GM21737 (cell line): Measurements from ENCODE around the gene DPYSL3.

Source experiments
- ATAC-seq: cut with Tn5 transposase; IDR thresholded peaks from one replicate; pipeline ENCODE4 v1.9.1; 2021; ENCODE audit warnings: mild to moderate bottlenecking, moderate library complexity; ENCODE audit not compliant: unreplicated experiment

Gene DPYSL3

DNA sequence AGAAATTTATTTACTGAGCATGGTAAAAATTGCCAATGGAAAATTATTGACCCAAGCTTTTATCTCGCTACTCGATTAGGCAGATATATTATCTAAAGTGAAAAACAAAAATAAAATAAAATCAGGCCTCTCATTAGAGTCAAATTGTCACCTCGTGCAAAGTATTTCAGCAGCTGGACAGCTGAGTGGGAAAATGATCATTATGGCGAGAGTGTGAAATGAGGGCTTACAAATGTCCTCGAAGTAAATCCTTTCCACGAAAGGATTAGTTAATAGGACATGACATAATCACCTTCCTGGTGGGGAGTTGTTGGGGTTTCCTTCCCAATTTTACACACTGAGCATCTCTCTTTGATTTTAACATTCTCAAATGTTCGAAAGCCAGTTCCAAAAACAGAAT, 5.4 kb upstream of the DPYSL3 start:
- no peak for ATAC-seq

DNA sequence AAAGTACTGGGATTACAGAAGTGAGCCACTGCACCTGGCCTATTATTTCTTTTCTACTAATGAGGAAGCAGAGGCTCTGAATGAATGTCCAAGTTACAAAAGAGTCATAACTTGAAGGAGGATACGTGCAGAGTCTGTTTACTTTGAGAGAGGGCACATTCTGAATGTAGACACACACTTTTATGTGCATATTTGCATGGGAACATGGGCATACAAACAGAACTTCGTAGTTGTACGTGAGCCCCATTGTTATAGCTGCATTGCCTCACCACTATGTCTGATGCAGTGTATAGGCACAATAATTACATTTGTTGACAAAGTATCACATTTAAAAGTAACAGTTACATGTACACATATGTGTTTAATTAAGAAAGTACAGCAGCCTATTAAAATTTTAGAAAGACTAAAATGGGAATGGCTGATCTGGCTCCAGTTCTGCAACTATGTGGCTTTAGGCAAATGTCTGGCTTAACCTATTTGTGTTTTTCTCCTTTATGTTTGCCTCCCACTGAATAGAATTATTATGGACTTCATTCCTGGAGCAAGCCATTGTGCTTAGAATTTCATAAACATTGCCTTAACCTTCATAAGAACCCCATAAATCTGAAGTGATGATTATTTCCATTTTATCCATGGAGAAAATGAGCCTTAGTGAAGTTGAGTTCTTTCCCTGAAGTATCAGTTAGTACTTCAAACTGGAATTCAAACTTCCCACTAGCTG, 3.0 kb upstream of the DPYSL3 start:
- ATAC-seq = no peak

DNA sequence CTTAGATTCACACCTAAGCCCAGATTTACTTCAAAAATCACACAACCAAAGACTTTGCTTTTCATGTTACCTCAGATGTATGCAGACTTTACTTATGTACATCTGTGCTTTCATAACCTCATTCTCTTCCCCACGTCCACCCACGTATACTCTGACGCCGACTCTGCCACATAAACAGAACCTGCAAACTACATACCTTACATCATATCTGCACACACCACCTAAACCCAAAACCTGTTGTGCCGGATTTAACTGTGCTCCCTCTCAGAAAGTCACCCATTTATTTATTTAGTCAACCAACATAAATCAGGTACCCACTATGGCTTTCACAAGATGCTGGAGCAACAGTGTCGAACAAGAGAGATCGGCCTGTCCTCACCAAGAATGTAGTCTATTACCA, 1.0 kb upstream of the DPYSL3 start:
- ATAC-seq = no peak

DNA sequence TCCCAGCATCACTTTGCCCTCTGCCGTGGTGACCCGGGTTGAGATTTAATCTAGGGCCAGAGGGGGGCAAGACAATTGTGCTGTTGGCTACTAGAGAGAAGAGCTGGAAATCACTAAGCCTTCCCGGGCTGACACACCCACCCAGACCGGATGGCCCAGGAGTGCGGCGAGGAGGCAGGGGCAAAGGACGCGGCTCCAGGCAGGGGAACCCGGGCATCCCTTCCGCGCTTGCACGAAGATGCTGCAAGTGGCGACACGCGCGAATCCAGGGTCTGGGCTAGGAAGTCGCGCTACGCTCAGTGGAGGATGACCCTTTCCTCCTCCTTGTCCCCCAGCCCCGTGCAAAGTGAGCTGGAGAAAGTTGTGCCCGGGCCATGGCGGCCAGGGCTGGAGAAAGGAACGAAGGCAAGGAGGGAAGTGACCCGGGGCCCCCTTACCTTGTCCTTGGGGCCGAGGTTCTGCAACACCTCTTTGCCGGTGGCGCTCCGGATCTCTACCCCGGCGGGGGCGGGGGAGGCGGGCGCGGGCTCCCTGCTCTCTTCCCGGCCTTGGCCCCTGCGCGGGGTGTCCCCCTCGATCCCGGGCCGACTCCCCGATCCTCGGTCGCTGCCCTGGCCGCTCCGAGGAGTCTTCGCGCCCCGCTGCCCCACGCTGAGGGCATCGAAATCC, 693 bp downstream of the DPYSL3 start:
- ATAC-seq = no peak

DNA sequence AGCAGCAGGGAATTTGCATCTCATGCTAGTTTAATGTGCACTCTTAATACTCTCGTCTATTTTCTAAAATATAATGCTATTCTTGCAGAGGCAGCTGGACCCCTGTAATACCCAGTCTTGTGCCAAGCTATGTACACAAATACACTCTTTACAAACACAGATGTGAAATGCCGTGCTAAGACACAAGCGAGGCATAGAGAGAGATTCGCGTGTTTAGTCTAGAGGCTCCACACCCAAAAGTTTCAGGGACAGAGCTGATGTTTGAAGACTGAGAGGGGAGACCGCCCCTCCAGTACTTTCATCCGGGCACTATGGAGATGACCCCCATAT, 1.2 kb downstream of the DPYSL3 start:
- ATAC-seq = no peak

DNA sequence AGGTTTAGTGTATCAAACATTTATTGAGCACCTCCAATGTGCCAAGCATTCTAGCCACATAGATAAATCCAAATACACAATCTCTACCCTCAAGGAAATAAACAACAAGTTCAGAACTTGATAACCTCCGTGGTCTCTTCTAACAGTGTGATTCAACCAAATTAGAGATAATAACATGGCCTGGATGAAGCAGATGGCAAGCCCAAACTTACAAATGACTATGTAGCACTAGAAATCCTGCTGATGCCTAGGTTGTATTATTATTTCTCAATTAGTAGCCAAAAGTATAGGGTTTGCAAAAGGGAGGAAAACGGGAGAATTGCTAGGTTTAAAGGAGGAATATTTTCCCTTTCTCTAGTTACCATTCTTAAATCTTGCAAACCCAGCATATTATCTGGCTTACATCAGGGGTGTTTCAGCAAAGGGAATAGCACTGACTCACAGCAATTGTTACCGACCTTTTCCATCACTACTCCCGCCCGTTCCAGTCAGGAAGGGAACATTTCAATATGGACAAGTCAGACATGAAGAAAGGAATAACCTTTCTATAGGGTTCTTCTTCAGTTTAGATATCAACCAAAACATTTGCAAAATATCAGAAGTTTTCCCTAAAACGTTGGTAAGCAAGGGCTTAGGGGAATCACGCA, 2.3 kb downstream of the DPYSL3 start:
- ATAC-seq = no peak

DNA sequence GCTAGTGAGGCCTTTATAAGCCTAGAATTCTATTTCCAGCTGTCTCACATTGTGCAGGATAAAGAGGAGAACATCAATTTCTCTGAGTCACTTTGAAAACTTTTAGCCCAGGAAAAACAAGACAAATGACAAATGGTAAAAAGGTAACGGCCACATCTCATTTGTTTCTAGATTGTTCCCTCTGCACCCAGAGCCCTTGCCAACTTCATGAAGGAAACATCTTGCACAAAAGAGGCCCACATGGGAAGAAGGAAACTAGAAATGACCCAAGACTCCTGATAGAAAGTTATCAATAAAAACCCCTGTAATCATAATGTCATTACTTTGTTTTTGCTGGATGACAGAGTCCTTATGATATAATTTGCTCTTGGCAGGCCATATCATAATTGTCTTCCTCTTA, 5.3 kb downstream of the DPYSL3 start:
- no peak for ATAC-seq

DNA sequence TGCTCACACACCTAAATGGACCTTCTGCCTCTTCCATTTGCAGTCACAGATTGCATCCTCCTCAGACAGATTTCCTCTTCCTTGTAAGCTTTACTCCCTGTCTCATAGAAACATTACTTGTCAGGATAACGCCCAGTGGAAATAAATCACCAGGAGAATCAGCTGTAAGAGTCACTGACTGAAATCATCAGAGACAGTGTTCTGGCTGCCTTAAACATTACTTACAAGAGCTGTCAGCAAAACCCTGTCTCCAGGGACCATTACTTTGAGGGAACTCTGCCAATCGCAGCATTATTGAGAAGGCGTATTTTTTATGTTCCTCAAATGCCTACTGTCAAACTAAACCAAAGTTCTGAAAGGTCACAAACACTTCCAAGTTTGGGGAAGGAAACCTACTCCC, 5.9 kb downstream of the DPYSL3 start:
- no peak for ATAC-seq

DNA sequence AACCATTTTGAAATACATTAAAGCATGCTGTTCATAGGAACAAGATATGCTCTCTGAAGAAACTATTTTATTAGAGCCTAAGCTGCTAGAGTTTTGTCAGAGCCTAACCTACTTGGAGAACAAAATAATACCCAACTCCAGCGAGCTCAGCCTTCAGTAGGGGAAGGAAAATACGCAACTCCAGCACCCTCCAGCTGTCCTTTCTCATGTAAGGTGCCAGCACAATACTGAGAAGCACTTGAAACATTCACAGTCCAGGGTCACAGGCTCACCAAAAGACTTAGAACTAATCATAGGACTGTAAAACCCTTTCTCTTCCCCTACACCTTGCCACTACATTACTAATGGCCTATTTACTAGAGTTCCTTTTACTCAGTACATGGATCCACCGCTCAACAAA, 18.9 kb downstream of the DPYSL3 start:
- no peak for ATAC-seq

DNA sequence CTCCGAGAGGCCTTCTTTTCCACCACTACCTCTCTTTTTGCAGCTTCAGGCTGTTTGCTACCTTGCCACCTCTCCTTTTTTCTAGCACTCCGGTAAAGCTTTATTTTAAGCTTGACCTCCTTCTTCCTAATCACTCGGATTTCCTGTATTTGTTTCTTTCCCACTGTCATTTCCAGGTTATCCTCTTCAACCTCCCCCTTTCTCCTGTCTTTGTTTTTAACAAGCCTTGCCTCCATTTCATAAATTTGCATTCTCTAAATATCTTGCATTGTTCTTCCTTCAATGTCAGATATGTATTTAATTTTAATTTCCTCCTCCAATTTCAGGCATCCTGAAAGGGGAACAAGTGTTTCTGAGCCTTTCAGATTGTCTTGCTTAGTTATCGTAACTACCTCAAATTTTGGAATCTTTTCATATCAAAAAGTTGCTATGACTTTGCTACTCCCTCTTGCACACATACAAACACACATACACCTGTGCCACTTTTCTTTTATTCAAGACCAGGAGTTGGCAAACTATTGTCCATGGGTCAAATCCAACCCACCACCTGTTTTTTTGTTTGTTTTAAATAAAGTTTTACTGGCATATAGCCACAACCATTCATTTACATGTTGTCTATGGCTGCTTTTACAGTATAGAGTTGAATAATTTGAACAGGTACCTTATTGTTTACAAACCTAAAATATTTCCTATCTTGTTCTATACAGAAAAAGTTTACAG, 22.7 kb downstream of the DPYSL3 start:
- no peak for ATAC-seq

DNA sequence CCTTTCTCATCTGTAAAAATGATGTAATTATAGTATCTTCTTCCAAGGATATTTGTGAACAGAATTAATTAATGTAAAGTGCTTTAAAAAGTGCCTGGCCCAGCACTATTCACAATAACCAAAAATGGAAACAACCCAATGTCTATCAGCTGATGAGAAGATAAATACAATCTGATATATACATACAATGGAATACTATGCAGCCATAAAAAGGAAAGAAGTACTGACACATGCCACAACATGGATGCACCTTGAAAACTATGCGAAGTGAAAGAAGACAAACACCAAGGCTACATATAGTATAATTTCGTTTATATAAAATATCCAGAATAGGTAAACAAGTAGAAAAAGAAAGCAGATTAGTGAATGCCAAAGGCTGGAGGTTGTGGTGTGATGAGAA, 24.1 kb downstream of the DPYSL3 start:
- ATAC-seq = no peak

DNA sequence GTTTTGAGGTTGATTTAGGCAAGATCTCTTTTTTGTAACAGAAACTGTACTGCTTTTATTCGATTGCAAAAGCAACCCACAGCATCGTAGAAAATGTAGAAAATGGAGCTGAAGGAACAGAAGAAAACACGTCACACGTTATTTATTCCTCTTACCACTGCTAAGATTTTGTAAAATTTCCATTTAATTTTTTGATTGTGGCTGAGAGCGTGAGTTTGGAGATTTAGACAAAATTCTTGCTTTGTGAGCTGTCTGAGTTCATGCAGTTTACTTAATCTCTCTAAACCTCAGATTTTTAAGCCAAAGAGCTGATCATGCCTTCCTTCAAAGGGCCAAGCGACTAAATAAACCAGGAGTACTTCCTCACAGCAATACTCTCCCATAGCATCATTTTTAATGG, 24.8 kb downstream of the DPYSL3 start:
- no peak for ATAC-seq

DNA sequence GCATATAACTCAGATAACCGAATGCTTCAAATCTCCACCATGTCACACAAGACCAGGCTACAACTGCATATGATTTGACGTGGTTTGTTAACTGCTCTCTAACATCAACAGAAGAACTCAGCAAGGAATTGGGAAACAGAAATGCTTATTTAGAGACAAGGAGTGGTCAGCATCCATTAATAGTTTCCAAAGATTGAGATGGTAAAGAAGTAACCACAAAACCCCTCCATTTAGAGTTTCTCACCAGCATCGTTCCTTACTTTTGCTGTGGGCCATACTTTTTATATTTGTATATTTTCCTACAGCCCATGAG, 25.2 kb downstream of the DPYSL3 start:
- no peak for ATAC-seq

DNA sequence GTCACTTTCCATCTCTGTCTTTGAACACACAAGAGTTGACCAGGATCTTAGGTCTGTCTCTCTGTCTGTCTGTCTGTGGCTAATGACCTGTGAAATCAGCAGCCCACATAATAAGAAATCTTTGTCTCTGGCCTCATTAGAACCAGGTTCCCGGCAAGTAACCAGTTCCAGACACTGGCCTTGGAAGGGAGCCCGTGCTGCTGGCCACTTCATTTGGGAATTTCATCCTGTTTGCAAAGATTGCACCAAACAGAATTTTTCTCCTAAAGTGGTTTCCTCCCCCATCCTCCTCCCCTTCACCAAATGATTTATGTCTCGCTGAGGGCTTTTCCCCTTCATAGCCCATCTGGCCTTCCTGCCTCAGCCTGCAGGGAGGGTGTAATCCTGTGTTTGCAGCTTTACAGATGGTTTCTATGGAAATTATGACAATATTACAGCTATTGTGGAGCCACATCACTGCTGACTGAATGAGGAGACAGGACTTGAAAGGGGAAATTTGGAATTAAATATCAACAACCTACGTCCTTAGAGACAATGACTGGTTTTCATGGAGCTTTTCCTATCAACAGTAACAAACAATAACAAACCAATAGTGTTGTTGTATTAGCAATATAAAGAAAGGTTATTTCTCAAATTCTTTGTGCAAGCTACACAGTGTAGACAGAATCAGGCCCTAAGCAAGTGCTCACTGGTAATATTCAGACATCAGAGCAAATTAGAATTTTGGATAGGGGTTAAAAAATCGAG, 25.7 kb downstream of the DPYSL3 start:
- ATAC-seq = no peak

DNA sequence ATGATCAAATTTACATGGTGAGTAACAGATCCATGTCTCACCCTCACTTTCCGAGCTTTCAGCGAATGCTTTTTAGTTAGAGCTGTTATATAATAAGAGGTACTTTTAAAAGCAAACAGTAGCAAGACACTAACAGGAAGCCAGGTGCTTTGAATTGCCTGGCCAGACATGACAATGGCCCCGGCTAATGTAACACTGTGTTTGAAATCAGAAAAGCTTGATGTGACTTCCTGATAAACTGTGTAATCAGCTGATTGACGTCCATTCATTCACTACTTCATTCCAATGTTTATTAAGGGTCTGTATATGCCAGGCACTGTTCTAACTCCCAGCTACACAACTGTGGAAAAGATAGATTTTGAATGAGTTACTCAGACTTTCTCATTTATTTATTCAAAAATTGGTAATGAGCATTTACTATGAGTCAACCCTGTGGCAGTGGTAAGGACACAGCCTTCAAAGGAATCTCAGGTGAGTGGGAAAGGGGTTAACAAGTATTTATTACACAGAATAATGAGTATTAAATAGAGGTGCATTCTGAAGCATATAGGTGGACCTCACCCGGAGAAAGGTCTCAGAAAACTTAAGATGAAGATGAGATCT, 26.6 kb downstream of the DPYSL3 start:
- ATAC-seq = no peak

DNA sequence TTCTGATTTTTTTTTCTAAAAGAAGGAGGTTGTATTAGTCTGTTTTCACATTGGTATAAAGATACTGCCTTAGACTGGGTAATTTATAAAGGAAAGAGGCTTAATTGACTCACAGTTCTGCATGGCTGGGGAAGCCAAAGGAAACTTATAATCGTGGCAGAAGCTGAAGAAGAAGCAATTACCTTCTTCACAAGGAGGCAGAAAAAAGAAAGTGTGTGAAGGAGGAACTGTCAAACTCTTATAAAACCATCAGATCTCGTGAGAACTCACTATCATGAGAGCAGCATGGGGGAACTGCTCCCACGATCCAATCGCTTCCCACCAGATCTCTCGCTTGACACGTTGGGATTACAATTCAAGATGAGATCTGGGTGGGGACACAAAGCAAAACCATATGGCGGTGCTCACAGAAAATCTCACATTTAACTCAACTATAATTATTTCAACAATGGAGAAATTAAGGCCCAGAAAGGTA, 27.1 kb downstream of the DPYSL3 start:
- ATAC-seq = no peak

DNA sequence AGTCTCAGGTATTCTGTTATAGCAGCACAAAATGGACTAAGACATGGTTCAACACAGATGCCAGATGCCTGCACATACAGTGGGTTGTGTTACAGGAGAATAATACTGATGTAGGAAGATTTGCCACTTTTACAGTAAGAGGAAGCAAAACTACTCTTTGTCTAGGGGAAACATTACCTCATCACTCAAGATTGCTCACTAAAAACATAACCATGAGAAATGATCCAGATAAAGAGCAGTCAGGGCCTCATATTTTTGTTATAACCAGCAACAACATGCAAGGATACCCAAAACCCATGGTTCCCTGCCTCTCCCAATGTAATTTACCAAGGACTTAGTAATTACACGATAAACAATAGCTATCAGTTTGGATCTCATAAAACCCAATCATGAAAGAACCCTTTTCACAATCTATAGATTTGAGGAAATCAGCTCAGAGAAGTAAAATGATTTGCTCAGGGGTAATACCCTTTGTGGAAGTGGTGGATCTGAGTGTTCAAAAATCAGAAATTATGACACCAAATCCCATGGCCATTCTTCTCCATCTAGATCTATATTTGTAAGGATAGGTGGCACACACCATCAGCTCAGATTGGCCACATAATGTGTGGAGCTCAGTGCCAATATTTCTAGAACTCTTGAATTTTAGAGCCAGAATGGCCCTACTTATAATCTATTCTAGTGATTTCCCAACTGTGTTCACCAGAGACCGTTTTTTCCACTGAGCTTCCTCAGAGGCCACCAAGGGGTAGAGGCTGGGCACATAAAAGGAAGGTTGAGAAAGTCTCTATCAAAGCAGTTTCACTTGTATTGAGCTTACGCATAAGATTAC, 27.8 kb downstream of the DPYSL3 start:
- ATAC-seq = no peak

DNA sequence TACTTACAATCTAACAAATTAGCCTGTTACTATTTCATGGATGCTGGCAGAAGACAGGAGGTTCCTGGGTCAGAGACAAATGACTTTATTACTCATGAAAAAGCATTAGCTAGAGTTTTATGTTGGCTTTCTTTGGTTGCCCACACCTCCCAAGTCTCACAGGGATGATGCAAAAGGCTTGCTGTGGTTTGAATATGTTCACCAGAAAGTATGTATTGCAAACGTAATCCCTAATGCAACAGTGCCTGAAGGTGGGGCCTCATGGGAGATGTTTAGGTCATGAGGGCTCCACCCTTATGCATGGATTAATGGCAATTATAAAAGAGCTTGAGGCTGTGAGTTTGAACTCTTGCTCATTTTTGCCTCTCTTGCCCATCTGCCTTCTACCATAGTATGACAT, 28.5 kb downstream of the DPYSL3 start:
- no peak for ATAC-seq

DNA sequence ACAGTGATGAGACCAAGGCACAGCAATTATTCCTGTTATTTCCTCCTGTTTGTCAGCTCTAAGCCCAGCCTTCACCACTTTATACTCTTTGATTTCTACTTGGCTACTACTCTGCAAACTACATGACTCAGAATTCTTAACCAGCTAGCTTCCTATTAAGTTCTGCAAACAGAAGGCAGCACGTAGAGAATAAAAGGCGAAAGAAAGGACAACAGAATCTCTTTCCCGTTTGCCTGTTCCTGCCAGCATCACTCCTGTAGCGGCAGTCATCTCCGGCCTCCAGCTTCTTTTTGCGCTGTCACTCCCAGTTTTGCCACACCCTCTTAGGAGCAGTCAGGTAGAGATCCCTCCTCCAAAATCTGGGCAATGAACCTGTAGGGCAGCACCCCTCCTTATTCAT, 29.9 kb downstream of the DPYSL3 start:
- ATAC-seq = no peak

DNA sequence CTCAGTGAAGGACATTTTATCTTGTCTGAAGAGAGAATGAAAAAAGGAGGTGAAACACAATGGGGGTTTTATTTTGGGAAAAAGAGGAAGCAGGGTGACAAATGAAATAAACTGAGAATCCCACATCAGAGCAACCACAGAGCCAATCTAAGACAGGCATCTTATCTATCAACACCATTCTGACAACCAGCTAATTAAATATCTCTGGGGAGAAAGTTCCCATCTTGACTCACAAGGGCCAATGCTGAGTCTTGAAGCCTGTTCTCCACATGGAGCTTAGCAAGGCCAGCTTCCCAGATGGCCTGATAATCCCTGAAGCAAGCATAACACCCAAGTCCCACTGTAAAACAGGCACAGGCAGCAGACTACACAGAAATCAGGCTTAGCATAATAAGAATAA, 30.4 kb downstream of the DPYSL3 start:
- ATAC-seq = no peak
